Endothelial cell (in vitro differentiated cells): ENCODE data around the gene APC. TPM values are rescaled to one million over a fixed set of nuclear protein-coding genes. Genes with fewer than 3 reads are reported as not detected.
"Not testable (repeated sequence)": the region's sequence is repeated elsewhere in the genome, so short reads cannot be mapped to it uniquely, and the experiment has no call there.

Source experiments
- DNase-seq: peaks from one replicate; pipeline ENCODE4 v3.0.0; 2021; ENCODE audit warnings: low spot score
- H3K27ac Mint-ChIP-seq: one replicate; pipeline ENCODE4 v1.8.0; 2021; ENCODE audit warnings: mixed read lengths, inconsistent platforms; ENCODE audit not compliant: unreplicated experiment
- H3K27me3 Mint-ChIP-seq: one replicate; pipeline ENCODE4 v1.8.0; 2021; ENCODE audit warnings: mild to moderate bottlenecking, moderate library complexity, mixed read lengths, inconsistent platforms; ENCODE audit not compliant: unreplicated experiment
- H3K36me3 Mint-ChIP-seq: one replicate; pipeline ENCODE4 v1.8.0; 2021; ENCODE audit warnings: mild to moderate bottlenecking, low read depth, mixed read lengths, inconsistent platforms; ENCODE audit not compliant: unreplicated experiment
- H3K4me1 Mint-ChIP-seq: one replicate; pipeline ENCODE4 v1.8.0; 2021; ENCODE audit warnings: mild to moderate bottlenecking, mixed read lengths, inconsistent platforms; ENCODE audit not compliant: unreplicated experiment
- H3K4me3 Mint-ChIP-seq: one replicate; pipeline ENCODE4 v1.8.0; 2021; ENCODE audit warnings: mild to moderate bottlenecking, mixed read lengths, inconsistent platforms; ENCODE audit not compliant: unreplicated experiment
- H3K9me3 Mint-ChIP-seq: one replicate; pipeline ENCODE4 v1.8.0; 2021; ENCODE audit warnings: mixed read lengths, inconsistent platforms; ENCODE audit not compliant: unreplicated experiment
- total RNA-seq: library from RNA; stranded (reverse); fragmentation: NEBNext Ultra II Directional; extraction: Animal tissue kit (Norgen Biotek cat#: 25700); gene quantifications from one replicate; pipeline ENCODE4 v1.2.1, GENCODE V29; 2021; ENCODE audit not compliant: unreplicated experiment
- TF ChIP-seq, protein P1 (sequence below): fragments of 200-600 bp; sonication (generic); IDR thresholded peaks from one replicate; pipeline ENCODE4 v1.5.0; 2021; ENCODE audit warnings: antibody characterized with exemption; ENCODE audit not compliant: unreplicated experiment

APC gene
- total RNA-seq, 1 donor from 2014 or later = 66.5 TPM

DNA sequence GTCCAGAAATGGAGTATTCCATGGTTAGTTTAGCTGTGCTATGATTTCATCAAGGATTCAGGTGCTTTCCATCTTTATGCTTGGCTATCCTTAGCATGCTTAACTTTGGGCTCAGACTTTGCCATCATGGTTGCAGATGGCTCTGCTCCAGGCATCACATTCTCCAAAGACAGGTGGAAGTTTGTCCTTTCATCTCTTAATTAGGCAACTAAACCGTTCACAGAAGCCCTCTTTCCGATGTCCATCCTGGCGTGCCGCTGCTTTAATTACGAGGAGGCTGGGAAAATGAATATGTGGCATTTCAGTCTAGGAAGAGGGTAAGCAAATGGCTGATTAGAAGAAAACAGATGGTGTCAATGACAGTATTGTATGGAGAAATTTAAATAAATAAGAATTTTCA, 24.5 kb upstream of the APC start:
- H3K9me3 Mint-ChIP-seq = no peaks in the 10 kb centered on the region
- no peak for DNase-seq
- peaks cover 36% of the 10 kb centered on the region for H3K4me1 Mint-ChIP-seq
- TF ChIP-seq, protein P1, sequence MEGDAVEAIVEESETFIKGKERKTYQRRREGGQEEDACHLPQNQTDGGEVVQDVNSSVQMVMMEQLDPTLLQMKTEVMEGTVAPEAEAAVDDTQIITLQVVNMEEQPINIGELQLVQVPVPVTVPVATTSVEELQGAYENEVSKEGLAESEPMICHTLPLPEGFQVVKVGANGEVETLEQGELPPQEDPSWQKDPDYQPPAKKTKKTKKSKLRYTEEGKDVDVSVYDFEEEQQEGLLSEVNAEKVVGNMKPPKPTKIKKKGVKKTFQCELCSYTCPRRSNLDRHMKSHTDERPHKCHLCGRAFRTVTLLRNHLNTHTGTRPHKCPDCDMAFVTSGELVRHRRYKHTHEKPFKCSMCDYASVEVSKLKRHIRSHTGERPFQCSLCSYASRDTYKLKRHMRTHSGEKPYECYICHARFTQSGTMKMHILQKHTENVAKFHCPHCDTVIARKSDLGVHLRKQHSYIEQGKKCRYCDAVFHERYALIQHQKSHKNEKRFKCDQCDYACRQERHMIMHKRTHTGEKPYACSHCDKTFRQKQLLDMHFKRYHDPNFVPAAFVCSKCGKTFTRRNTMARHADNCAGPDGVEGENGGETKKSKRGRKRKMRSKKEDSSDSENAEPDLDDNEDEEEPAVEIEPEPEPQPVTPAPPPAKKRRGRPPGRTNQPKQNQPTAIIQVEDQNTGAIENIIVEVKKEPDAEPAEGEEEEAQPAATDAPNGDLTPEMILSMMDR = no peak
- H3K4me3 Mint-ChIP-seq = no peak overlapping the region
- H3K27me3 Mint-ChIP-seq = no peaks in the 10 kb centered on the region
- H3K27ac Mint-ChIP-seq = no peak overlapping the region
- H3K36me3 Mint-ChIP-seq = peaks cover 9% of the 10 kb centered on the region

DNA sequence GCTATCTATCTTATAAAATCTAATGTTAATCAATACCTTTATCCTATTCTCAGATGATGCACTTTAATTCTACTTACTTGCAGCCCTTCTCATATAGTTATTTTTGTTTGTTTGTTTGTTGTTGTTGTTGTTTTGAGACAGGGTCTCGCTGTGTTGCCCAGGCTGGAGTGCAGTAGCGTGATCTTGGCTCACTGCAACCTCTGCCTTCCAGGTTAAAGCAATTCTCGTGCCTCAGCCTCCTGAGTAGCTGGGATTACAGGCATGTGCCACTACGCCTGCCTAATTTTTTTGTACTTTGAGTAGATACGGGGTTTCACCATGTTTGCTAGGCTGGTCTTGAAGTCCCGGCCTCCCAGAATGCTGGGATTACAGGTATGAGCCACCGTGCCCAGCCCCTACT, 20.8 kb upstream of the APC start:
- not testable (repeated sequence) for H3K4me3 Mint-ChIP-seq, H3K27me3 Mint-ChIP-seq, DNase-seq, H3K9me3 Mint-ChIP-seq, H3K36me3 Mint-ChIP-seq, H3K27ac Mint-ChIP-seq
- peaks cover 19% of the 10 kb centered on the region for H3K4me1 Mint-ChIP-seq

GRCh38 chr5:112717506-112718082, 20.1 kb upstream of the APC start:
- TF ChIP-seq, protein P1 = no peak
- Mint-ChIP-seq H3K27ac (no peak overlapping the region), H3K4me3 (no peak overlapping the region), H3K4me1 (peaks cover 14% of the 10 kb centered on the region), H3K9me3 (no peaks in the 10 kb centered on the region), H3K36me3 (no peaks in the 10 kb centered on the region), H3K27me3 (peaks cover 2% of the 10 kb centered on the region)
- DNase-seq = no peak

DNA sequence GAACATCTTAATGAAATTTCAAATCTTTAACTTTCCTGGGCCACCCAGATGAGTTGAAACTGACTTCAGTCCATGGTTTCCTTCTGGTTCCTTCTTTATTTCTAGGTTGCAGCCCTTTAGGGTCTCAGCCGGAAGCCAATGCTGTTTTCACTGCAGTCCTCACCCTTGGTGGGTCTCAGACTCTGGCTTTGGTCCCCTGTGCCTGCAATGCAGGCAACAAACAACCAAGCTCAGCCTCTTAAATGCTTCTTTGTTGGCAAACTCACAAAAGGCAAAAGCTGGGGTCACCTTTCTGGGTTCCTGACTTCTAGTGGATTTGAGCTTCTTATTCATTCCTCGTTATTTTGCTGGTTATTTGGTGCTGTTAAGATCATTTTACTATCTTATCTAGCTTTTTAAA, 19.3 kb upstream of the APC start:
- H3K4me1 Mint-ChIP-seq = peaks cover 12% of the 10 kb centered on the region
- no peak overlapping the region for H3K27ac Mint-ChIP-seq
- no peaks in the 10 kb centered on the region for H3K36me3 Mint-ChIP-seq
- peaks cover 2% of the 10 kb centered on the region for H3K27me3 Mint-ChIP-seq
- no peak for DNase-seq
- TF ChIP-seq, protein P1 = no peak
- H3K9me3 Mint-ChIP-seq = no peaks in the 10 kb centered on the region
- H3K4me3 Mint-ChIP-seq = no peak overlapping the region

GRCh38 chr5:112720576-112720975, 17.1 kb upstream of the APC start:
- no peak for DNase-seq
- Mint-ChIP-seq H3K36me3 (peaks cover 4% of the 10 kb centered on the region), H3K4me1 (peaks cover 12% of the 10 kb centered on the region), H3K4me3 (no peak overlapping the region), H3K27ac (no peak overlapping the region), H3K27me3 (peaks cover 2% of the 10 kb centered on the region), H3K9me3 (no peaks in the 10 kb centered on the region)
- TF ChIP-seq, protein P1 = no peak

DNA sequence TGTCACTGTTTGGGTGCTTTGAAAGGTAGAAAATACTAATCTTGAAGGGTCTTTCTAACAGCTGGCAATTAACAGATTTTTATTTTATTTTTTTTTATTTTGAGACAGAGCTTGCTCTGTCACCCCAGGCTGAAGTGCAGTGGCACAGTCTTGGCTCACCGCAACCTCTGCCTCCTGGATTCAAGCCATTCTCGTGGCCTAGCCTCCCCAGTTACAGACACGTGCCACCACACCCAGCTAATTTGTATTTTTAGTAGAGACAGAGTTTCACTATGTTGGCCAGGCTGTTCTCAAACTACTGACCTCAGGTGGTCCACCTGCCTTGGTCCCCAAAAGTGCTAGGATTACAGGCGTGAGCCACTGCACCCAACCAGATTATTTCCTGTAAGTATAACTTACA, 12.8 kb upstream of the APC start:
- Mint-ChIP-seq H3K4me1 (peaks cover 2% of the 10 kb centered on the region), H3K27ac (no peak overlapping the region), H3K9me3 (no peaks in the 10 kb centered on the region), H3K4me3 (no peak overlapping the region), H3K27me3 (peaks cover 2% of the 10 kb centered on the region), H3K36me3 (peaks cover 4% of the 10 kb centered on the region)
- TF ChIP-seq, protein P1 = no peak
- no peak for DNase-seq
